ENCODE results near the gene AIG1.

The AIG1 gene

GRCh38 chr6:143159001-143159400 is 98.3 kb downstream of the AIG1 start:
- Histone ChIP-seq H2AFZ (ENCODE audit: low read depth, low read length) (no peak overlapping the region), H3K9ac (ENCODE audit: low read depth, low read length) (no peak overlapping the region), H3K4me2 (ENCODE audit: insufficient read depth, low read length) (no peak overlapping the region), H4K20me1 (ENCODE audit: insufficient read depth, low read length) (no peaks in the 10 kb centered on the region), H3K36me3 (ENCODE audit: insufficient read depth, low read length) (no peaks in the 10 kb centered on the region), H3K9me3 (ENCODE audit: insufficient read depth, low read length, severe bottlenecking) (no peaks in the 10 kb centered on the region), H3K4me1 (ENCODE audit: insufficient read depth, low read length) (no peaks in the 10 kb centered on the region), H3K4me3 (ENCODE audit: low read depth in 1 of 2, low read length in 2 of 2) (no peak overlapping the region), H3K27ac (ENCODE audit: low read length) (no peak overlapping the region), H3K27me3 (ENCODE audit: insufficient read depth, low read length, poor library complexity) (no peaks in the 10 kb centered on the region), H3K79me2 (ENCODE audit: insufficient read depth, low read length) (no peaks in the 10 kb centered on the region)
- no peak for TF ChIP-seq CTCF (IDR thresholded peaks at IDR 0.05; ENCODE audit: borderline replicate concordance, extremely low read depth, low read length, poor library complexity, severe bottlenecking)
- ATAC-seq (ENCODE audit: insufficient read depth, low read depth) (no peak), DNase-seq (no peak)

- H3K9me3 ChIP-seq (ENCODE audit: insufficient read depth, low read length, severe bottlenecking), result no peaks in the 10 kb centered on the region
- no peaks in the 10 kb centered on the region for H4K20me1 ChIP-seq (ENCODE audit: insufficient read depth, low read length)
- H3K4me1 ChIP-seq (ENCODE audit: insufficient read depth, low read length), result no peaks in the 10 kb centered on the region
- DNase-seq (no peak), ATAC-seq (ENCODE audit: insufficient read depth, low read depth) (no peak)
- TF ChIP-seq EZH2 (IDR thresholded peaks at IDR 0.05; ENCODE audit: borderline replicate concordance, low read depth, low read length, severe bottlenecking) (no peak), CTCF (IDR thresholded peaks at IDR 0.05; ENCODE audit: borderline replicate concordance, extremely low read depth, low read length, poor library complexity, severe bottlenecking) (no peak)
- no peaks in the 10 kb centered on the region for H3K36me3 ChIP-seq (ENCODE audit: insufficient read depth, low read length)
- H2AFZ ChIP-seq (ENCODE audit: low read depth, low read length), result no peak overlapping the region
- H3K4me2 ChIP-seq (ENCODE audit: insufficient read depth, low read length), result no peak overlapping the region
- H3K9ac ChIP-seq (ENCODE audit: low read depth, low read length), result no peak overlapping the region
- H3K4me3 ChIP-seq (ENCODE audit: low read depth in 1 of 2, low read length in 2 of 2), result no peak overlapping the region
- no peak overlapping the region for H3K27ac ChIP-seq (ENCODE audit: low read length)
- H3K79me2 ChIP-seq (ENCODE audit: insufficient read depth, low read length), result no peaks in the 10 kb centered on the region
- no peaks in the 10 kb centered on the region for H3K27me3 ChIP-seq (ENCODE audit: insufficient read depth, low read length, poor library complexity)
Measured at GRCh38 chr6:143160015-143160414, 99.3 kb downstream of the AIG1 start.

DNA sequence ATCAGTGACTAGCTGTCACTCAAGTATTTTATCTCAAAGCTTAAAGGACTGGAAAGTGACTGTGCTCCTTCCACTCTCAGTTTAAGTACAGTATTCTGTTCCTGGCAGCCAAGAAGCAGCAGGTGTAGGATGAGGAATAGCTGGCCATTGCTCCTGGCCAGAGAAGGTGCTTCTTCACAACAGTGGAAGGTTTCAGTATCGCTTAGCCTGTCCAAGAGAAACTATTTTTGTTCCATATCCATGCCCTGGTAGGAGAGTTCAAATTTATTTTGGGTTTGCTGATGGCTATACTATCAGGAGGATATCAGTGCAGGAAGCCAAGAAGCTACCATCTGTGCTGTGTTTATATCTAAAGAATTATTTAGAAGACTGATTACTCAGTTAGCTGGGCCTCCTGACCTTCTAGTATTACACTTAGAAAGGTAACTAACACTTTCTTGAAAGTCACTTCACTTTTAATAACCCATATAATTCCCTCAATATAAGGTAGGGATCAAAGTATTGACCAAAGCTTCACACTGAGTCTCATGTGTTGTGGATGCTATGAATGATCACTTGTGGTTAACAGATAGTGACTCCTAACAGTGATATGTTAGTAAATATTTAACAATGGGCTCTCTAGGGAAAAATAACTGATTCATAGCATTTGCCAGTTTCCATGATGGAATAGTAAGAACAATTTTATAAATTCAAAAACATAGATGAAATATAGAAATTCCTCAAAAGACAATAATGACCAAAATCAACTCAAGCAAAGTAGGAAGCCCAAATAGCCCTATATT is 99.9 kb downstream of the AIG1 start:
- no peaks in the 10 kb centered on the region for H3K27me3 ChIP-seq (ENCODE audit: insufficient read depth, low read length, poor library complexity)
- H3K27ac ChIP-seq (ENCODE audit: low read length), result no peak overlapping the region
- ATAC-seq (ENCODE audit: insufficient read depth, low read depth) (no peak), DNase-seq (no peak)
- H3K9ac ChIP-seq (ENCODE audit: low read depth, low read length), result no peak overlapping the region
- no peaks in the 10 kb centered on the region for H4K20me1 ChIP-seq (ENCODE audit: insufficient read depth, low read length)
- no peak overlapping the region for H3K4me2 ChIP-seq (ENCODE audit: insufficient read depth, low read length)
- H3K79me2 ChIP-seq (ENCODE audit: insufficient read depth, low read length), result no peaks in the 10 kb centered on the region
- no peak overlapping the region for H2AFZ ChIP-seq (ENCODE audit: low read depth, low read length)
- H3K4me1 ChIP-seq (ENCODE audit: insufficient read depth, low read length), result no peaks in the 10 kb centered on the region
- no peaks in the 10 kb centered on the region for H3K36me3 ChIP-seq (ENCODE audit: insufficient read depth, low read length)
- no peaks in the 10 kb centered on the region for H3K9me3 ChIP-seq (ENCODE audit: insufficient read depth, low read length, severe bottlenecking)
- TF ChIP-seq CTCF (IDR thresholded peaks at IDR 0.05; ENCODE audit: borderline replicate concordance, extremely low read depth, low read length, poor library complexity, severe bottlenecking) (no peak), EZH2 (IDR thresholded peaks at IDR 0.05; ENCODE audit: borderline replicate concordance, low read depth, low read length, severe bottlenecking) (no peak)
- H3K4me3 ChIP-seq (ENCODE audit: low read depth in 1 of 2, low read length in 2 of 2), result no peak overlapping the region
